ENCODE measurements around the gene NUDT19.
"Not testable (repeated sequence)": the region's sequence is repeated elsewhere in the genome, so short reads cannot be mapped to it uniquely, and the experiment has no call there.

Gene NUDT19

GRCh38 chr19:32717496-32717895 lies 25.9 kb downstream of the NUDT19 start:
- DNase-seq: no peak

- DNase-seq: no peak
These were observed 26.7 kb downstream of the NUDT19 start for GRCh38 chr19:32718286-32718685.

GRCh38 chr19:32719611-32720059 lies 28.0 kb downstream of the NUDT19 start, which contains the start of gene TDRD12:
Gene TDRD12, plus strand, starts transcription at chr19:32719767. Its CDS starts 306 bp downstream, at chr19:32720073.
- no peak for DNase-seq

DNA sequence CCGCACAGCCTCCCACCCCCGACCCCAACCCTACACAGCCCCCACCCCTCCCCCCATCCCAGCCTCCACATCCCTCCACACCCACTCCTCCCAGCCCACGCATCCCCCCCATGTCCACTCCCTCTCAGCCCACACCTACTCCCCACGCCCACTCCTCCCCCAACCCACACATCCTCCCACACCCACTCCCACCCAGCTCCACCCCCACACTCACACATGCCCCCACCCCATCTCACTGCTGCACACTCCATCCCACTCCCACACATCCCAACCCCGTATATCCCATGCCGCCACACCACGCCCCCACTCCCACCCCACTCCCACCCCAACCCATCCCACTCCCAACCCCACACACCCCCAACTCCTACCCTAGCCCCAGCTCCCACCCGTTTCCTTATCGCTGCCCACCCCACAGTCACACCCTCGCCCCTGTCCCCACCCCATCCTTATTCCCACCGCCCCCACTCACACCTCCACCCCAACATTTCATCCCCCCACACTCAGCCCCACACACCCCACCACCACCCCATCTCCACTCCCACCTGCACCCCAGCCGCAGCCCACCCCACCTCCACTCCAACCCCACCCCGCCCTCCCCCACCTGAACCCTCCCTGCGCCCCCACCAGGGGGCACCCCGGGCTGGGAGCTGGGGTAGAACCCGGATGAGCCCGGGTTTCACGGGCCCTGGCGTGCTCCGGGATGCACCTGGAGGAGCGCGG lies 28.8 kb downstream of the NUDT19 start:
- DNase-seq: no peak

GRCh38 chr19:32720936-32721250 lies 29.3 kb downstream of the NUDT19 start:
- DNase-seq: no peak

DNA sequence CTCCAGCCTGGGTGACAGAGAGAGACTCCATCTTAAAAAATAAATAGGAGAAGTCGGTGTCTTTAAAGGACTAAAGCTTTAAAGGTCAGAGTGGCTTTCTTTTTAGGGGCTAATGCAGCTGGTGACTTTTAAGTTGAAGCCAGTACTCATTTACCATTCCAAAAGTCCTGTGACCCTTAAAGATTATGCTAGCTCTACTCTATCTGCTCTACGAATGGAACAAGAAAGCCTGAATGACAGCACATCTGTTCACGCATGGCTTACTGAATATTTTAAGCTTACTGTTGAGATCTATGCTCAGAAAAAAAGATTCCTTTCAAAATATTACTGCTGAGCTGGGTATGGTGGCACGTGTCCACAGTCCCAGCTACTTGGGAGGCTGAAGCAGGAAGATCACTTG lies 44.3 kb downstream of the NUDT19 start:
- no peak for DNase-seq

DNA sequence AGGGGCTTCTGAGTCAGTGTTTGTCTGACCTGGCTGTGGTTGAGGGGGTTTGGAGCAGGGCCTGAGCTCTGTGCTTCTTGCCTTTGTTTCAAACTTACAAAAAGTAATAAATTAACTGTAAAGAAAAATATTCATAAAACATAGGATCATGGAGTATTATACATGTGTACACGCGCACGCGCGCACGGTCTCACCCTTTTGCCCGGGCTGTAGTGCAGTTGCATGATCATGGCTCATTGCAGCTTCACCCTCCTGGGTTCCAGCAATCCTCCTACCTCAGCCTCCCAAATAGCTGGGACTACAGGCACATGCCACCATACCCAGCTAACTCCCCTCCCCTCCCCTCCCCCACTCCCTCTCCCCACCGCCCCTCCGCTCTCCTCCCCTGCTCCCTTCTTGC lies 51.4 kb downstream of the NUDT19 start:
- DNase-seq: no peak

DNA sequence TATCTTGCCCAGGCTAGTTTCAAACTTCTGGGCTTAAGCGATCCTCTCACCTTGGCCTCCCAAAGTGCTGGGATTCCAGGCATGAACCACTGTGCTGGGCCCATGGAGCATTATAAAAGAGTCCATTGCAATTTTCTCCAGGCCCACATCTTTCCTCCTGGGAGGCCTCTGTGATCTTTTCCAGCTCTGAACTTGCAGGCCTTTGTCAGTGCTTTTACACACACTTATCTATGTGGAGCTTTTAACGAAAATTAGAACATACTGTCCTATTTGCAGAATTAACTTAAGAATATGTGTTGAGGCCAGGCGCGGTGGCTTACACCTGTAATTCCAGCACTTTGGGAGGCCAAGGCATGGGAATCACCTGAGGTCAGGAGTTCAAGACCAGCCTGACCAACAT lies 51.8 kb downstream of the NUDT19 start:
- DNase-seq: no peak

GRCh38 chr19:32744555-32745325 lies 53.1 kb downstream of the NUDT19 start:
- DNase-seq: no peak

- DNase-seq: not testable (repeated sequence)
These were observed 54.1 kb downstream of the NUDT19 start for GRCh38 chr19:32745594-32746251.

- DNase-seq: not testable (repeated sequence)
These were observed 55.1 kb downstream of the NUDT19 start for GRCh38 chr19:32746631-32747196.

GRCh38 chr19:32748497-32748896 lies 56.9 kb downstream of the NUDT19 start:
- DNase-seq: no peak

- DNase-seq: no peak
These were observed 57.3 kb downstream of the NUDT19 start for GRCh38 chr19:32748948-32749347.

- DNase-seq: no peak
These were observed 57.7 kb downstream of the NUDT19 start for GRCh38 chr19:32749361-32749760.

GRCh38 chr19:32750441-32751055 lies 58.9 kb downstream of the NUDT19 start:
- DNase-seq: no peak

GRCh38 chr19:32751066-32751465 lies 59.4 kb downstream of the NUDT19 start:
- no peak for DNase-seq

- DNase-seq: no peak
These were observed 65.6 kb downstream of the NUDT19 start for GRCh38 chr19:32757189-32757588.

Data from activated CD4-positive, CD25-positive, alpha-beta regulatory T cell treated with anti-CD3 and anti-CD28 coated beads, Interleukin-2, amount 50 U/mL, for 72 hours (primary cell).